HCT116 (cell line): ENCODE data around the gene CGRRF1. TPM values are rescaled to one million over a fixed set of nuclear protein-coding genes. Genes with fewer than 3 reads are reported as not detected.

Experiments used
- ATAC-seq: fragments of 200-7000 bp; cut with Tn5 transposase; 2 replicates; pipeline ENCODE4 v1.9.1; 2020; ENCODE audit warnings: mild to moderate bottlenecking, moderate library complexity
- BruUV-seq: library from RNA; stranded (reverse); fragments of 400-500 nt; replicated peaks from 2 replicates; lab custom pipeline; 2021; lab: Mats Ljungman, UMichigan
- CTCF ChIA-PET: fragments of 300-600 bp; sonication (Branson Sonifier 250); formaldehyde crosslinking; loops from one replicate; lab custom pipeline; 2021; ENCODE audit warnings: antibody characterized with exemption; lab: Charles Lee
- POLR2A ChIA-PET: fragments of 300-600, 350-600 bp; sonication (Branson Sonifier 250); formaldehyde crosslinking; loops from one replicate; lab custom pipeline; 2021; ENCODE audit warnings: antibody characterized with exemption; lab: Charles Lee
- RAD21 ChIA-PET, 2 experiments: fragments of 300-600 bp; sonication (Branson Sonifier 250); formaldehyde crosslinking; loops; one replicate each; lab custom pipeline; 2023; ENCODE audit warnings: low total read pairs in 2 of 2; ENCODE audit not compliant: uncharacterized antibody in 2 of 2, unreplicated experiment in 2 of 2, low non-redundant PET in 1 of 2; lab: Charles Lee
- DNase-seq: peaks from one replicate; pipeline ENCODE4 v3.0.0-alpha.2; 2010; ENCODE audit warnings: low read depth, low spot score
- H2AFZ ChIP-seq: fragments of 200-600 bp; shearing (Covaris generic), sonication (generic); 2 replicates; pipeline ENCODE4 v1.6.1; 2017; ENCODE audit warnings: low read depth, mixed run types, mixed read lengths, antibody characterized with exemption, low read length; ENCODE audit not compliant: poor library complexity, severe bottlenecking
- H3K27ac ChIP-seq: 2 replicates; pipeline ENCODE4 v1.5.1; 2012; ENCODE audit warnings: low read depth, low read length
- H3K27me3 ChIP-seq: fragments of 200-600 bp; sonication (generic); 2 replicates; pipeline ENCODE4 v1.6.1; 2016; ENCODE audit warnings: mixed run types, low read length, mixed read lengths; ENCODE audit not compliant: insufficient read depth
- H3K36me3 ChIP-seq, 2 experiments: fragments of 200-500 bp in 1 of 2; fragments of 200-600 bp in 1 of 2; sonication (Bioruptor generic) in 1 of 2; sonication (generic) in 1 of 2; 2 replicates each; pipeline versions ENCODE4 v1.5.1 to v1.6.1; 2014 to 2016; ENCODE audit warnings: low read length in 2 of 2, inconsistent platforms in 1 of 2, mixed read lengths in 1 of 2, mixed run types in 1 of 2; ENCODE audit not compliant: insufficient read depth in 2 of 2, control insufficient read depth in 1 of 2
- H3K4me1 ChIP-seq, 2 experiments: fragments of 200-600 bp in 1 of 2; sonication (generic) in 1 of 2; 2 replicates each; pipeline versions ENCODE4 v1.5.1 to v1.6.1; 2012 to 2017; ENCODE audit warnings: low read length in 2 of 2, inconsistent platforms in 1 of 2, mild to moderate bottlenecking in 1 of 2, mixed read lengths in 1 of 2, mixed run types in 1 of 2, moderate library complexity in 1 of 2; ENCODE audit not compliant: insufficient read depth in 2 of 2, control insufficient read depth in 1 of 2
- H3K4me2 ChIP-seq: fragments of 200-600 bp; sonication (generic); 2 replicates; pipeline ENCODE4 v1.6.1; 2017; ENCODE audit warnings: mixed run types, low read length, mixed read lengths
- H3K4me3 ChIP-seq, 2 experiments: fragments of 200-600 bp in 1 of 2; sonication (generic) in 1 of 2; replicated peaks in 1 of 2; 2 replicates each; pipeline ENCODE4 v1.5.1; 2011 to 2016; ENCODE audit warnings: low read length in 2 of 2, control low read depth in 1 of 2, low read depth in 1 of 2, mild to moderate bottlenecking in 1 of 2, mixed read lengths in 1 of 2, mixed run types in 1 of 2
- H3K79me2 ChIP-seq: fragments of 200-600 bp; sonication (generic); 2 replicates; pipeline ENCODE4 v1.6.1; 2017; ENCODE audit warnings: mild to moderate bottlenecking, mixed run types, low read length, moderate library complexity, mixed read lengths; ENCODE audit not compliant: insufficient read depth
- H3K9ac ChIP-seq: fragments of 200-600 bp; sonication (generic); 2 replicates; pipeline ENCODE4 v1.6.1; 2016; ENCODE audit warnings: low read length, mixed read lengths
- H3K9me2 ChIP-seq: fragments of 200-600 bp; sonication (generic), shearing (Covaris generic); 2 replicates; pipeline ENCODE4 v1.6.1; 2017; ENCODE audit warnings: mixed run types, mild to moderate bottlenecking, moderate library complexity; ENCODE audit not compliant: insufficient read depth
- H3K9me3 ChIP-seq, 2 experiments: fragments of 200-500 bp in 1 of 2; fragments of 200-600 bp in 1 of 2; sonication (Bioruptor generic) in 1 of 2; sonication (generic) in 1 of 2; 2 replicates each; pipeline ENCODE4 v1.6.1; 2014 to 2017; ENCODE audit warnings: low read length in 2 of 2, mixed read lengths in 2 of 2, inconsistent platforms in 1 of 2, low read depth in 1 of 2, mild to moderate bottlenecking in 1 of 2, mixed run types in 1 of 2, moderate library complexity in 1 of 2; ENCODE audit not compliant: control insufficient read depth in 1 of 2, insufficient read depth in 1 of 2
- H4K20me1 ChIP-seq: fragments of 200-600 bp; sonication (generic), shearing (Covaris generic); 2 replicates; pipeline ENCODE4 v1.6.1; 2017; ENCODE audit warnings: mixed run types, mild to moderate bottlenecking, moderate library complexity; ENCODE audit not compliant: insufficient read depth
- CBX3 ChIP-seq: IDR thresholded peaks from 2 replicates; pipeline ENCODE4 v1.6.1; 2012; ENCODE audit warnings: low read depth
- CTCF ChIP-seq, 3 experiments: fragments of 200-600 bp in 1 of 3; sonication (generic) in 1 of 3; IDR thresholded peaks in 2 of 3; conservative IDR thresholded peaks in 1 of 3; 2 replicates each; pipeline ENCODE4 v1.5.1; 2012 to 2017; ENCODE audit warnings: low read depth in 2 of 3, low read length in 2 of 3, antibody characterized with exemption in 1 of 3, borderline replicate concordance in 1 of 3, control low read depth in 1 of 3, mild to moderate bottlenecking in 1 of 3, mixed read lengths in 1 of 3, mixed run types in 1 of 3, moderate library complexity in 1 of 3; ENCODE audit not compliant: insufficient read depth in 1 of 3
- ELF1 ChIP-seq: IDR thresholded peaks from 2 replicates; pipeline ENCODE4 v1.6.1; 2012; ENCODE audit warnings: low read depth, borderline replicate concordance
- FOSL1 ChIP-seq: IDR thresholded peaks from 2 replicates; pipeline ENCODE4 v1.6.1; 2012; ENCODE audit warnings: low read depth
- POLR2A ChIP-seq: IDR thresholded peaks from 2 replicates; pipeline ENCODE4 v1.7.0; 2011; ENCODE audit warnings: borderline replicate concordance; ENCODE audit not compliant: insufficient read depth, insufficient read length; ENCODE audit errors: extremely low read depth
- REST ChIP-seq: IDR thresholded peaks from 2 replicates; pipeline ENCODE4 v1.6.1; 2012; ENCODE audit warnings: low read depth
- SP1 ChIP-seq: IDR thresholded peaks from 2 replicates; pipeline ENCODE4 v1.6.1; 2012; ENCODE audit warnings: low read depth
- SRF ChIP-seq: IDR thresholded peaks from 2 replicates; pipeline ENCODE4 v1.6.1; 2012; ENCODE audit warnings: low read depth
- ZBTB33 ChIP-seq: IDR thresholded peaks from 2 replicates; pipeline ENCODE4 v1.6.1; 2011; ENCODE audit warnings: mild to moderate bottlenecking, low read length, moderate library complexity; ENCODE audit not compliant: insufficient replicate concordance; ENCODE audit errors: extremely low read depth
- intact Hi-C: fragments of 100-400 bp; cut with micrococcal nuclease; formaldehyde crosslinking; loops from 2 replicates; pipeline ENCODE4 v1.10.0; 2022
- total RNA-seq: library from RNA; stranded (reverse); gene quantifications from one replicate; pipeline ENCODE4 v1.2.1, GENCODE V29; 2021; ENCODE audit not compliant: unreplicated experiment

The CGRRF1 gene
- total RNA-seq, 1 experiment from 2014 or later, result 15.9 TPM

- Histone ChIP-seq H3K27me3 (no peaks in the 10 kb centered on the region), H3K9ac (no peak overlapping the region), H3K79me2 (no peaks in the 10 kb centered on the region), H3K4me3 (no peak overlapping the region), H3K36me3 (0 out of 4 replicates have a peak, but pooled peaks cover 2 to 6% of the 10 kb centered on the region in 2 experiments), H2AFZ (no peak overlapping the region), H3K4me2 (no peak overlapping the region), H3K9me2 (no peaks in the 10 kb centered on the region), H4K20me1 (no peaks in the 10 kb centered on the region), H3K4me1 (no peaks in the 10 kb centered on the region), H3K27ac (no peak overlapping the region), H3K9me3 (no peaks in the 10 kb centered on the region)
- ChIA-PET CTCF (no interaction called here), POLR2A (no interaction called here), RAD21 (no interaction called here)
- intact Hi-C loops, result no loop called here
- no peak for DNase-seq
- no TSS peak for BruUV-seq
- TF ChIP-seq ZBTB33, result no peak
- no peak for TF ChIP-seq SRF
- ATAC-seq, result no peak
Measured at GRCh38 chr14:54535646-54536045, 25.9 kb downstream of the CGRRF1 start.

DNA sequence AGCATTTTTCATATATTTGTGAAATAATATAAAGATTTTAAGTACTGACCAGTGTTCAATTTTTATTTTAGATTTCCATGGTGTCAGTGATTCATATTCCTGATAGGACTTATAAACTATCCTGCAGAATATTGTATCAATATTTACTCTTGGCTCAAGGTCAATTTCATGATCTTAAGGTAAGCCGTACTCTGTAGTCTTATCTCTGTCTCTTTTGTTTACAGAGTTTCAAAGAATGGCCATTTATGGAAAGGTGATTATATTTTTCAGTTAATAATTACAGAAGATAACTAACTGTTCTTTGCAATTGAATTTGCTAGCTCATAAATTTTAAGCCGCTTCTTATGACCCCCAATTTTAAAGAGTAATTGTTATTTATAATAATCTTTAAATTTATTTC lies 27.9 kb downstream of the CGRRF1 start:
- no peak overlapping the region for H3K4me2 ChIP-seq
- intact Hi-C loops, result no loop called here
- RAD21 ChIA-PET, result no interaction called here
- DNase-seq, result no peak
- BruUV-seq, result no TSS peak
- ATAC-seq, result no peak
- 0 out of 4 replicates have a peak, but pooled peaks cover 2 to 6% of the 10 kb centered on the region in 2 experiments for H3K36me3 ChIP-seq
- POLR2A ChIA-PET, result no interaction called here
- no peaks in the 10 kb centered on the region for H3K4me1 ChIP-seq
- no peaks in the 10 kb centered on the region for H4K20me1 ChIP-seq
- H3K27me3 ChIP-seq, result no peaks in the 10 kb centered on the region
- H3K27ac ChIP-seq, result no peak overlapping the region
- no peak overlapping the region for H3K9ac ChIP-seq
- H3K79me2 ChIP-seq, result no peaks in the 10 kb centered on the region
- no peak overlapping the region for H3K4me3 ChIP-seq
- CTCF ChIA-PET, result interaction anchor here (1.8 kb wide), 1 partner anchor 26 kb away, joined by 5 read pairs; no protein-coding TSS in a partner anchor
- H3K9me3 ChIP-seq, result no peaks in the 10 kb centered on the region
- H3K9me2 ChIP-seq, result no peaks in the 10 kb centered on the region
- H2AFZ ChIP-seq, result no peak overlapping the region
- TF ChIP-seq ZBTB33 (no peak), SP1 (no peak), POLR2A (no peak), CTCF (IDR thresholded peaks at IDR 0.05 in 2 of 3, conservative IDR thresholded peaks at IDR 0.05 in 1 of 3; ENCODE audit: borderline replicate concordance in 1 of 3, insufficient read depth in 1 of 3, low read depth in 2 of 3, low read length in 2 of 3) (no peak), ELF1 (no peak), CBX3 (no peak), FOSL1 (no peak), REST (no peak)
